Cerebellar cortex (tissue), 1 donor: ENCODE data around the gene TMEM270.
A peak's percentile ranks its signal among the peaks of the same experiment; 100 is the strongest.

Experiments
- DNase-seq: peaks from one replicate; pipeline ENCODE4 v3.0.0-alpha.2; 2015; ENCODE audit warnings: low spot score

TMEM270 gene

DNA sequence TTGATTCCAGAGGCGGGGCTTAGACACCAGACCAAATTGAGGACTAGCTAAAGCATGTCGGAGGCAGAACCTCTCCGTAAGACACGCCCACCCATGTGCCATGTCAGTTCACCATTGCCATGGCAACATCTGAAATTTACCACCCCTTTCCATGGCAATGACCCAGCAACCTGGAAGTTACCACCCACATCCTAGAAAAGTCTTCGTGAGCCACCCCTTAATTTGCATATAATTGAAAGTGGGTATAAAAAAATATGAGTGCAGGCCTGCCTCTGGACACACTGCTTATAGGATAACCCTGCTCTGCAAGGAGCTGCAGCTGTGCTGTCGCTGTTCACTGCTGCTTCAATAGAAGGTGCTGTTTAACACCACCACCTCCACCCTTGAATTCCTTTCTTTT, 28.0 kb downstream of the TMEM270 start:
- DNase-seq = no peak

DNA sequence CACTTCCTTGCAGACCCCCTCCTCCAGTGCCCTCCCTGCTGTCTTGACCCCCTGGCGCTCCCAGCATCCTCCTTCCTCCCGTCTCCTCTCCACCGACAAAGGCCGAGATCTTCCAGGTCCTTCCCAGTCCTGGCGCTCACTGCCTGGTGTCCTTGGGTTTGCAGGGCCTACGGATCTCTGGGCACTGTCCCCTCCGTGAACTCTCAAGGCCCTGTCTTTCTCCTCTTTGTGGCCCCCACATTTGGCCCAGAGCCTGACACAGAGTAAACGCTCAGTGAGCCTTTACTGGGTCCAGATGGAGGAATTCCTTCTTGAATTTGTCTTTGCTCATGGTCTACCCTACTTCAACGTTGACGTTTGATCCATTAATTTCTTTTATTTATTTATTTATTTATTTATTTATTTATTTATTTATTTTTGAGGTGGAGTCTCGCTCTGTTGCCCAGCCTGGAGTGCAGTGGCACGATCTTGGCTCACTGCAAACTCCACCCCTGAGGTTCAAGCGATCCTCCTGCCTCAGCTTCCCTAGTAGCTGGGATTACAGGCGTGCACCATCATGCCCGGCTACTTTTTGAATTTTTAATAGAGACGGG, 29.7 kb downstream of the TMEM270 start:
- DNase-seq = no peak

DNA sequence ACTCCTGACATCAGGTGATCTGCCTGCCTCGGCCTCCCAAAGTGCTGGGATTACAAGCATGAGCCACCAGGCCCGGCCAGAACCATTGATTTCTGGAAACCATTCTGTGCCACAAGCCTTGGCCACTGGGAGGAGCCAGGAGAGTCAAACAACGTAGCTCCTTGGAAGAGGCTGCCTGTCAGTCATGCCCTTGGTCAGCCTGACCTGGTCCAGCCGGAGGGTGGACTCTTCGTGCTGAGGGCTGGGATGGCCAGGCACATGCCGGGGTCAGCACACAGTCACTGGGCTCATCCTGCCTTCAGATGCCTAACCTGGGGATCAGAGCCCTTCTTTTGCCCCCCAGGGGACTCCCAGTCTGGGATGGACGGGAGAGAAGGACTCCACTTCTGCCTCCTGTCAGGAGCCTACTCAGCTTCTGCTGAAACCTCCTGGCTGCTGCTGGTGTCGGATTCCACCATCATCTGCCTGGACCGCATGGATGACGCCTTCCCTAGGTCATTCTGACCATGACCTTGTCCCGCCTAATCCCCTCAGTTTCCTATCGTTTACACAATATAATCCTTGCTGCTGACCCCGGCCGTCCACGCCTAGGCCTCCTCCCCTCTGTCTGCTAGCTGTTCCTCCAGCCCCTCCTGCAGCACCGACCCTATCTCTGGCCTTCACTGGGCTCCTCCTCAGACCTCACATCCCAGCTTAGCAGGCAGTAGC, 30.4 kb downstream of the TMEM270 start:
- DNase-seq = peak; percentile 5

DNA sequence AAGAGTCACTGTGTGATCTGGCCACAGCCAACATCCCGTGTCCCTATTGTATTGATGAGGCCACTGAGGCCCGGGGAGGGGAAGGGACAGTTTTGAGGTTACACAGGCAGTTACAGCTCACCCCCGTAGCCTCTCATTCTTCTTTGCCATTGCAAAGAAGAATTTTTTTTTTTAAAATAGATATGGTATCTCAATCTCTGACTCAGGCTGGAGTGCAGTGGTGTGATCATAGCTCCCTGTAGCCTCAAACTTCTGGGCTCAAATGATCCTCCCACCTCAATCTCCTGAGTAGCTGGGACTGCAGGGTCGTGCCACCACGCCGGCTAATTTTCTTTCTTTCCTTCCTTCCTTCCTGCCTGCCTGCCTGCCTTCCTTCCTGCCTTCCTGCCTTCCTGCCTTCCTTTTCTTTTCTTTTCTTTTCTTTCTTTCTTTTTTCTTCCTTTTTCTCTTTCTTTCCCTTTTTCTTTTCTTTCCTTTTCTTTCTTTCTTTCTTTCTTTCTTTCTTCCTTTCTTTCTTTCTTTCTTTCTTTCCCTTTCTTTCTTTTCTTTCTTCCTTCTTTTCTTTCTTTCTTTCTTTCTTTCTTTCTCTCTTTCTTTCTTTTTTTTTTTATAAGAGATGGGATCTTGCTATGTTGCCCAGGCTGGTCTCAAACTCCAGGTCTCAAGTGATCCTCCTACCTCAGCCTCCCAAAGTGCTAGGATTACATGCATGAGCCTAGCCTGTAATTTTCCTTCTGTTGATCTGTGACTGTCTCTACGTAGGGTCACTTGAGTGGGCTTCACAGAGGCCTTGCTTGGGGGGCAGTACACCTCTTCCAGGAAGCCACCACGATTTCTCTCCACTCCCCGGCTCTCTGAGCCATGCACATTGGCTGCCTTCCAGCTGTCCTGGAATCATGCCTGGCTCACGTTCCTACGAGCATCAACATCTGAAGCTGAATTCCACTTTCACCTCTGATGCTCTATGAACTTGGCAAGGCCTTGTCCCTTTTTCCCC, 31.3 kb downstream of the TMEM270 start:
- DNase-seq = no peak

DNA sequence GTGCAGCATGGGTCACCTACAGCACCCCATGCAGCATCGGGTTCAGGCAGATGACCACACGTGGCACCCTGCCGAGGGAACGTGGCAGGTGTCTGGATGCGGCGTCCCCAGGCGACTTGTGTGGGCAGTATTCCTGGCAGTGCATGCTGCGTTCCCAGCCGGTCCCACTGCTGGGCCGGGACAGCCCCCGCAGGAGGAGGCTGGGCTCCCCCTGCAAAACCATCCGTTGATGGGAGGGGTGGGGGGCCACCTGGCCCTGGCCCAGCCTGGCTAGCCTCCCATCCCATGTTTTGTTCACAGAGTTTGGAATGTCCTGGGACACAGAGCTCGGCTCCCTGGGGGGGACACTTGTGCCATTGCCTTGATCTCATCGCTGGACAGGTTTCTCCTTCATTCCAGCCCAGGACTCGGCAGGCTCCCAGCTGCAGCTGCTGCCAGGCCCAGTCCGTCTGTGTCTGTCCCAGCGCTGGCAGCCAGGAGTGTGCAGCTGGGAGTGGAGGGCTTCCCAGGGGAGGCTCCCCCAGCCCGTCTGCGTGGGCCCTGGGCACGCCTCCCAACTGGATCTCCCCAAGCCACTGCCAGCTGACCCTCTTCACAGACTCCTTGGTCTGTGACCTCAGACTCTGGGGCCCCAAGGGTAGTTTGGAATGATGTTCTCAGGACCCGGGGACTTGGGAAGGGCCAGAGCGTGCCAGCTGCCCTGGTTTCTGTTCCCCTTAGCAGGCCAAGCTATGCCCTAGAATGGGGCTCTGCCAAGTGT, 32.6 kb downstream of the TMEM270 start:
- no peak for DNase-seq

DNA sequence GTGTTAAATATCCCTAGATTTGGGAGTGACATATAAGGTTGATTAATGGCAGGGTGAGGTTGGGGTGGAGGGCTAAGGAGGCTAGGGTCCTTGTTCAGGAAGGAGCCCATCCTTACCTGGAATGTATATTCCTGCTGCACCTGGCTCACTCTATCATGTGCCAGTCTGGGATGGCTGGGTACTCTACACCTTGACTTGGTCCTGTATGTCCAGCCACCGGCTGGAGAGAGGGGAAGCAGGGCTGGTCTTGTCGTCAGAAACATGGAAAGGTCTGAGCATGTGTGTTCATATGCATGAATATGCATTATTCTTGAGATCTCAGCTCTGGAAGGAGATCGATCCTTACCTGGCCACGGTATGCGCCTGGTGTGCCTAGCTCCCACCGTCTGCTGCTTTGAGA, 33.2 kb downstream of the TMEM270 start:
- no peak for DNase-seq

DNA sequence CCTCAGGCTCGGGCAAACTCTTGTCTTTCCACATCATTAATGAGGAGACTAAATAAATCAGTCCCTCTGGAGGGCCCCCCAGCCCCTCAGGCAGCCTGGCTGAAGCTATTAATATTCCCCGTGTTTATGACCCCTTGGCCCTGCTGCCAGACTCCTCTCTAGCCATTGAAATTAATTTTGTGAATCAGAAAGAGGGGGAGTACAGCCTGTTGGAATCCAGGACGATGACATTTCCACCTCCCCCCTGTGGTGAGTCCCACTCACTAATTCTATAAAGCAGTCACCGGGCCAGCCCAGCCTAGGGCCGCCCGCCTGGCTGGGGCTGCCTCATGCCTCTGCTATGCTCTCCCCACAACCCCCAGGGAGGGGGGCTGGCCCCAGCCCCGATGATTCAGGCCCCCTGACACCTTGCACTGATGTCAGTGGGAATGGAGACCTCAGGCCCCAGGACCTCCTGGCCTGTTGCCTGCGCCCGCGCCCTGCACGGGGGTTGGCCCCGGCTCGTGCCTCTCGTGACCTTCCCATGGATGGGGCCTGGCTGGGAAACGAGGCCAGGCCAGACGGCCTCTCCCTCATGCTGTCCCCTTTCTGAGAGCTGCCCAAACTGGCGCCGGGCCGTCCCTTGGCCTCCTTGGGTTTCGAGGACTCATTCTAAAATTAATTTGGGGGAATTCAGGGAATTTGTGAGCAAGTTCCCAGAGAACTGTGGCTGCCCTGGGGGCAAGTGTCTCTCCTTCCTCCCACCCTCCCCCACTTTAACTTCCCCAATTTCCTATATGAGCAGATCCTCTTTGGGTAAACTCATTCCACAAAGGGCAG, 34.0 kb downstream of the TMEM270 start:
- no peak for DNase-seq

DNA sequence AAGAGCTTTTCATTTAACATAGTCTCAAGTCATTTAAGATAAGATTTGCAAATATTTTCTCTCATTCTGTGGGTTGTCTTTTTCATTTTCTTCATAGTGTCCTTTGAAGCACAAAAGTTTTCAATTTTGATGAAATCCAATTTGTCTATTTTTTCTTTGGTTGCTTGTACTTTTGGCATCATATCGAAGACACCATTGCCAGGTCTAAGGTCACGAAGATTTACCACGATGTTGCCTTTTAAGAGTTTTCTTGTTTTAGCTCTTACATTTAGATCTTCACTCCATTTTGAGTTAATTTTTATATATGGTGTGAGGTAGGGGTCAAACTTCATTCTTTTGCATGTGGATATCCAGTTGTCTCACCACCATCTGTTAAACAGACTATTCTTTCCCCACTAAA, 34.7 kb downstream of the TMEM270 start:
- no peak for DNase-seq

DNA sequence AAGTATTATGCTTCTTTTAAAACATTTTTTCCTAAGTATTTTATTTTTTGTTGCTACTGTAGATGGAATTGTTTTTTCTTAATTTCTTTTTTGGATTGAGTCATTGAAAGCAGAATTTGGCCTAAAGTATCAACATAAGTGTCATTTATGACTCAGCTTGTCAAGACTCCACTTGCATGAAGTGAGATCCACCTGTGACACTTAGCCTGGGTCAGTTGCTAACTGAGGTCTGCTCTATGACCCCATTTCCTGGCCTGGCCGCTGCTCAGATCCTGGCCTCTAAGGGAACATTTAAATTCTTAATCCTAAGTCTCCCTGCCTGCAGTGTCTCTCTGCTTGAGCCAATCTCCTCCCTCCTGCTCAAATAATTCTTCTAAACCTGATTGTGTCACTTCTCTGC, 35.5 kb downstream of the TMEM270 start:
- DNase-seq = no peak

DNA sequence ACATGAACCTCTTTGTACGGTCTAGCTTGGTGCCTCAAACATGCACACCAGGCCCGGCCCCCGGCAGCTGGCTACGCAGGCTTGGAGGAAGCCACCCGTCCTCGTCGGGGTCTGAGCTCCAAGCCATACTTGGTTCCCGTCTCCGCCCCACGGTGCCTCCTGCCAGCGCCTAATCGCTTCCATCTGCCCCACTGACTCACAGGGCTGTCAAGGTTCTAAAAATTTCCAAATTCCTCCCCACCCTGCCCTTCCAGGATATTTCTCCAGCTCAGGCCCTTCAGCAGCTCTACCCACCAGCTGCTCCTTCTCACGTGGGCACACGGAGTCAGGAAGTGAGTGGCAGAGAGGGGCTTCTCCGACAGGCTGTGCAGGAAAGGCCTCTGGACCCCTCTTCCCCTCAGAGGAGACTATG, 38.8 kb downstream of the TMEM270 start:
- no peak for DNase-seq

DNA sequence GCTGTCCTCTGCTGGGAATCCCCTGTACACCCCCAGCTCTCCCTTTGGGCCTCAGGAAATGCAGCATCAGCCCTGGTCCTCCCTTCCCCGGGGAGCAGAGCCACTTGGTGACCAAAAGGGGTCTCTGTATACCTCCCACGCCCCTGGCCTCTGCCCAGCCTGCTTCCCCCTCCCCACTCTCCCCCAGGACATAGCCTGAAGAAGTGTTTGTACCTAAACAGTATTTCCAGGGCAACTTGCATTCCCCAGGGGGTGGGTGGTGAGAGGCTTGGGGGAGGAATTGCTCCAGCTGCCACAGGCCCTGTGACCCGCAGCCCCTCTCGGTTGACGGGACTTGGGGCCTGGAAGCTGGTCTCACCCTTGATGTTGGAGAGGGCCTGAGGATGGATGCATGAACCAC, 39.3 kb downstream of the TMEM270 start:
- DNase-seq = no peak

DNA sequence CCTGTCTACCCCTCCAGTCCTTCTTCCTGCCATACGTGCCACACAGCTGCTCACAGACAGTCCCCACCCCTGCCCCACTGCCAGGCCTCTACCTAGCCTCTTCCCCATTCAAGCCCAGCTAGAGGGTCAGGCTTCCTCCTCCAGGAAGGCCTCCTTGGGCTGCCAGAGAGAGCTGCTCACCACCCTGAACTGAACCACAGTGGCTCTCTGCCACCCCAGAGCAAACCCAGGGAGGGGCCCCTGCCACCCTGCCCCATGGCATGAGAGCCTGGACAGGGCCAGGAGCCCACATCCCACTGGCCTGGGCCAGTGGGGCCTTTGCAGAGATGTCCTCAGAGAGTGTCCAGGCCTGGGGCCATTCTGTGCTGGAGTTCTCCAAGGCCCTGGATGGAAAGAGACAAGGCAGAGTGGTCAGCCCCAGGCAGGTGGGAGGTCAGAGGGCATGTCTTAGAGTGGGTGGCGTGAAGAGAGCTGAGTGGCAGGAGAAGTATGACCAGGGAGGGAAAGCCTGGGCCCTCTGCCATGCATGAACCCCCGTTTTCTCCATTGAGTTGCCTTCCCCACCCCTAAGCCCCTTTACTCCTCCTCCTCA, 40.4 kb downstream of the TMEM270 start:
- DNase-seq = no peak

DNA sequence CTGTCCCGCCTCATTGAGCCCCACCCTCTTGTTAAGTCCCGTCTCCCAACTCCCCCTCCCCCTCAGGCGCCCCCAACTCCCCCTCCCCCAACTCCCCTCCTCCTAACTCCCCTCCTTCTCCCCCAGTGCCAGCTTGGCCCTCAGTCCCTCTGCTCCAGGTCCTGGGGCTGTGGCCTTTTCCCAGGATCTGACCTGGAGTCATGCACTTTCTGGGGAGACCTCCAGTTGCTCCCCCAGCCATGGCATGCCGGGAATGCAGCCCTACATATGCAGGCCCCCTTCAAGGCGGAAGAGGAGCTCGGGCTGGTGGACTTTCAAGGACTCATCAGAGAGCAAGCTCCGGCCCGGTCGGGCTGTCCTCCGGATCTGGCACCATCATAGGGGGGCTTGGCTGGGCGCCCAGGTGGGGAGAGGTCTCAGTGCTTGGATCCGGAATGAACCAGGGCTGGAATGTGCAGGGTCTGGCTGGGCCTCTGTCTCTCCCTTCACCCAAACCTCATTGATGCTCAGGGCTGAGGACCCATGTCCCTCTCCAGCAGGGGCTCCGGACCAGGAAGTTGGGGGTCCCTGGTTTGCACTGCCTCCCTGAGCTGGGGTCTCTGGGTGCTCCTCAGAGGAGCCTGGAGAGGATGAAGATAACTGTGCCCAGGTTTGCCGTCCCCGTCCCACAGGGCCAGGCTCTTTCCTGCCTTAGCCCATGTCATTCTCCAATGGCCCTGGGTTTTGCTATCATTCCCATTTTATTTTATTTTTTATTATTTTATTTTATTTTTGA, 41.1 kb downstream of the TMEM270 start:
- no peak for DNase-seq

DNA sequence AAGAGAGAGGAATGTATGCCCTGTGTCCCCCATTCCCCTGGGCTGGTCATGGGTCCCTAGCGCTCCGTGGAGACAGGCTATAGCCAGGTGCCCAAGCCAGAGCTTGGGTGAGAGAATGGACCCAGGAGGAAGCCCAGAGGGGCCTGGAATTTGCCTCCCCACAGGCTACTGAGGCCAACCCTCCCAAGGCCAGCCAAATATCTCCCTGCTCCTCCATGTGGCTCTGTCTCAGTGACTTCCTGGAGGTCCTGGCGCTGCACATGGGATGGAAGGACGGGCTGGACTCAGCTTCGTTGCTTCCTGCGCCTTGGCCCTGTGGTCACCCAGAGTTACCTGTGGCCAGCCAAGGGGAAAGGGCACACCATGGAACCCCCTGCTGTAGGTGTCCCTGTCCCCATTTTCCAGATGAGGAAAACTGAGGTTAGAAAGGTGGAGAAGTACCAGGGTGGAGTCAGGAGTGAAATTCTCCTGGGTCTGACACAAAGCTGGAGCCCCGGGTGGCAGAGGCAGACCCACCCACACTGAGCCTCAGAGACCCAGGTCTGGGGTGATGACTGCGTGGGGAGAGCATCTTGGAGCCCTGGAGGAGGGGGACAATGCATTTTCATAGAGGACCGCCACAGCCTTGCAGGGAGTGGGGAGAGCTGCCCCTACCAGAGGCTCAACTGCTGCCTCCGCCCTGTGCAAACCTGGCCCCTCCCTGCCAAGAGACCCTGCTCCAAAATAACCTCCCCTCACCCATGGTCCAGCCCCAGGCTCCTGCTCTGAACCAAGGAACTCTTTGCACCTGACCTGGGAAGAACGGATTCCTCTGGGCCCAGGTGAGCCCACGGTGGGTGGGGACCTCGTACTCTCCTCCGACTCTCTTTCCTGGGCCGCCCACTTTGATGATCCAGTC, 42.6 kb downstream of the TMEM270 start:
- no peak for DNase-seq

DNA sequence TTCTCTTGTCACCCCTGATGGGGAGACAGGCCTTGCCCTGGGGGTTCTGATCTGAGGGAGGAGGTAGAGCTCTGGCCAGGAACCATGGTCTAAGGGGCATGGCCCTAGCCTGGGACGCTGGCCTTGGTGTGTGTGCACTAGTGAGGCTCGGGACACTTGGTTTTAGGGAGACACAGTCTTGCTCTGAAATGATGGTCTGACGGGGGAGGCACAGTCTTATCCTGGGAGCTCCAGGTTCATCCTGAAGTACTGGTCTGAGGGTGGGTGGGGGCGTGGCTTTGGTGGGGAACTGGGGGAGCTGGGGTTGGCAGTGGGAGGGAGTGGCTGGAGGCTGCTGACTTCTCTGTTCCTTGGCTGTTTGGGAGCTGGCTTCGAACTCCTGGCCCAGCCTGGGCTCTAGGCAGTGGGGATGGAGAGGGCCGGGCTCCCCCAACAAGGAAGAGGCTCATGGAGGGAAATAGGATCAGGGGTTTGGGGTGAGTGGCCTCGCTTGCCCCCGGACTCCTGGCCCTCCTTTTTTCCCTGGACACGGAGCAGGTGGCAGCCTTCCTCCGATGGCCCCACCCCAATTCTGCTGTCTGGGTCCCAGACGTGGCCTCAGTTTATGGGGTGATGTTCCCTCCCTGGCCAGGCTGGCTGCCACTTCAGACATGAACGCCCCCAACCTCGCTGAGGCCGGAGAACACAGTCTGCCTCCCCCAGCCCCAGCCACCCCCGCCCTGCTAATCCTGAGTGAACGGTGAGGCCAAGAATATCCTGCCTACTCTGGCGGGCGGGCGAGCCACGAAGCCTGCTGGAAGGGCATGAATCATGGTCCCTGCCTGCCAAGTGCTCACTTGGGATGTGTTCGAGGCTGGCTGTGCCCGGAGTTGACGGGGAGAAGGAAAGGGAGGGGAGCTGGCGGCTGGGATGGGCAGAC, 43.5 kb downstream of the TMEM270 start:
- DNase-seq = no peak

DNA sequence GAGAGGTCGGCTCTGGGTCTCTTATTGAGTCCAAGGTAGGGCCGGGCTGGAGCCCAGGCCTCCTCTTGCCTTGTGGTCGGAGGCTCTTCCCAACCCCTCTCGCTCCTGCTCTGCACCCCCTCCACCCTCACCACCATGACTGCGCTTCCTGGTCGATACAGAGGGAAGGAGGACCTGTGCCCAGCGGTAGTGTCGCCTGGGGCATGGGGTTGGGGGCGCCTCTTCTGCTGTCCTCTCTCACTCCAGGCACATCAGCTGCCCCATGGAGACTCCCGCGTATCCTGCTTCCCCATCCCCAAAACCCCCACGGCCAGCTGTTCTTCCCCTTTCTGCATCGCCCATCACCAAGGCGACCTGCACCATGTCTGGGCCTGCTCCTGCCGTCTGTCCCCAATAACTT, 44.4 kb downstream of the TMEM270 start:
- no peak for DNase-seq

DNA sequence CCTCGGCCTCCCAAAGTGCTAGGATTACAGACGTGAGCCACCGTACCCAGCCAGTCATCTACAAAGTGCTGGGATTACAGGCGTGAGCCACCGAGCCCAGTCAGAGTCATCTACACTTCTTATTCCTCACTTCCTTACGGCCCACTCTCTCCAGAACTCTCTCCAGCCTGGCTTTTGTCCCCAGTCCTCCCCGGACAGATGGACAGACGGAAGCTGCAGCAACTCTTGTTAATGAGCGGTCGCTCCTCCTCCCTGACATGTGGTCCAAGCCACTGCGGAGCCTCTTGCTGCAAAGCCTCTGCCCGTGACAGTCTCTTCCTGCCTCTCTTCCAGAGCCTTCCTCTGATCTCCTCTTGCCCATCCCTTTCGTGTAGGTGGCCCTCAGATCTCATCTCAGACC, 45.9 kb downstream of the TMEM270 start:
- DNase-seq = no peak

DNA sequence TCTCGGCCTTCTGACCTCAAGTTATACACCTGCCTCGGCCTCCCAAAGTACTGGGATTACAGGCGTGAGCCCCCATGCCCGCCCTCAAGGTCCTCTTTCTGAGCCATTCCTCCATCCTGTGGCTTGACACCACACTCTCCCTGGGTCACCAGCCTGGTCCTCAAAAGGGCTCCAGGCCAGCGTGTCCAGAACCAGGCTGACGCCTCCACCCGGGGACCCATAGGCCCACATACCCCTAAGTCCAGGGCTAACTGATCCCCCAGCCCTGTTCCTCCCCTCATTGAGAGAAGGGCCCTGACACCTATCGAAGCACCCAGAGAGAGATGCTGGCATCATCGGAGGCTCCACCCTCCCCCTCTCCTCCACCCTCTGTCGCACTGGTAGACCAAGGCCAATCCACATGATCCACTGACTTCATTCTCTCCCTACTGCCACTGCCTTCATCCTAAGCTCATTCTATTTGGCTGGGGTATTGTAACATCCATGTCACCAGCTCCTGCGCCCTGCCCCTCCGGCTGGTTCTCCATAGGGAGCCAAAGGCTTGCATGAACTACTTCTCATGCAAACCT, 46.7 kb downstream of the TMEM270 start:
- DNase-seq = no peak
